ENCODE measurements around the gene CLCN3.
"Not testable (repeated sequence)": the region's sequence is repeated elsewhere in the genome, so short reads cannot be mapped to it uniquely, and the experiment has no call there.

Gene CLCN3

GRCh38 chr4:169707958-169708643 lies 87.7 kb downstream of the CLCN3 start:
- no peak for DNase-seq (ENCODE audit: low spot score)

GRCh38 chr4:169715826-169716225 lies 95.4 kb downstream of the CLCN3 start:
- no peak for DNase-seq (ENCODE audit: low spot score)

GRCh38 chr4:169716677-169717076 lies 96.3 kb downstream of the CLCN3 start:
- no peak for DNase-seq (ENCODE audit: low spot score)

GRCh38 chr4:169720529-169720928 lies 100.2 kb downstream of the CLCN3 start:
- DNase-seq (ENCODE audit: low spot score): no peak

- no peak for DNase-seq (ENCODE audit: low spot score)
Observed at GRCh38 chr4:169723207-169723965, 103.0 kb downstream of the CLCN3 start.

GRCh38 chr4:169724260-169724659 lies 103.9 kb downstream of the CLCN3 start:
- no peak for DNase-seq (ENCODE audit: low spot score)

GRCh38 chr4:169727616-169728015 lies 107.2 kb downstream of the CLCN3 start:
- DNase-seq (ENCODE audit: low spot score): no peak

GRCh38 chr4:169730564-169730963 lies 110.2 kb downstream of the CLCN3 start:
- DNase-seq (ENCODE audit: low spot score): no peak

GRCh38 chr4:169738604-169739003 lies 118.2 kb downstream of the CLCN3 start:
- DNase-seq (ENCODE audit: low spot score): not testable (repeated sequence)

GRCh38 chr4:169741569-169741968 lies 121.2 kb downstream of the CLCN3 start:
- DNase-seq (ENCODE audit: low spot score): no peak

GRCh38 chr4:169744601-169745000 lies 124.2 kb downstream of the CLCN3 start:
- DNase-seq (ENCODE audit: low spot score): no peak

- DNase-seq (ENCODE audit: low spot score): no peak
Observed at GRCh38 chr4:169745291-169745690, 124.9 kb downstream of the CLCN3 start.

GRCh38 chr4:169756971-169757574 lies 136.7 kb downstream of the CLCN3 start:
- no peak for DNase-seq (ENCODE audit: low spot score)

GRCh38 chr4:169757575-169758184 lies 137.3 kb downstream of the CLCN3 start, which contains the start of gene HPF1:
Gene HPF1 (minus strand): TSS chr4:169757944. CDS start chr4:169757877, 67 bp downstream.
- peak; percentile 73 for DNase-seq (ENCODE audit: low spot score)

GRCh38 chr4:169758401-169758962 lies 138.1 kb downstream of the CLCN3 start:
- DNase-seq (ENCODE audit: low spot score): no peak

- DNase-seq (ENCODE audit: low spot score): no peak
Observed at GRCh38 chr4:169761846-169762245, 141.5 kb downstream of the CLCN3 start.

- DNase-seq (ENCODE audit: low spot score): no peak
Observed at GRCh38 chr4:169765835-169766234, 145.5 kb downstream of the CLCN3 start.

- DNase-seq (ENCODE audit: low spot score): no peak
Observed at GRCh38 chr4:169766741-169767140, 146.4 kb downstream of the CLCN3 start.

GRCh38 chr4:169768385-169768784 lies 148.0 kb downstream of the CLCN3 start:
- no peak for DNase-seq (ENCODE audit: low spot score)

- no peak for DNase-seq (ENCODE audit: low spot score)
Observed at GRCh38 chr4:169770416-169770815, 150.0 kb downstream of the CLCN3 start.

GRCh38 chr4:169771556-169772080 lies 151.2 kb downstream of the CLCN3 start:
- not testable (repeated sequence) for DNase-seq (ENCODE audit: low spot score)

Data from HuH-7.5 (cell line).